Heart left ventricle (tissue), 13 donors: Measurements from ENCODE around the gene TRAM2.

Experiments
- CTCF ChIP-seq, 12 donors: fragments of 200-600 bp; sonication (generic) in 4 of 12; IDR thresholded peaks; one replicate each; pipeline versions ENCODE4 v1.5.0 to v1.8.0; 2018 to 2022; ENCODE audit warnings: antibody characterized with exemption in 12 of 12, mild to moderate bottlenecking in 5 of 12
- POLR2A ChIP-seq, 2 donors: fragments of 450-650 bp; IDR thresholded peaks; one replicate each; pipeline ENCODE4 v1.6.1; 2017; ENCODE audit warnings: antibody characterized with exemption in 2 of 2, mild to moderate bottlenecking in 2 of 2, moderate library complexity in 2 of 2
- donor health status: ischemic (EF 13 %, LVEDD 7.1; RV severe dilation, severe dysfunction).
- donor health status: DM: no; HTN: yes; CAD: no.
- donor health status: DM: no; HTN: no; CAD: no.
- donor health status: ischemic (EF 25% LVEDD 6.9; RV normal size, moderate dysfunction).
- donor health status: ischemic (EF 25% LVEDD 5.7; RV mildly dilated, moderate dysfunction).
- donor health status: ischemic (EF 35%, LVEDD 5.7; RV mildly dilated, moderate dysfunction).
- donor health status: nonischemic (EF 11% LVEDD 7.7; RV severe dilation, severe dysfunction).
- donor health status: DM: yes; HTN: yes; CAD: no.
- donor health status: PGD.
- donor health status: ischemic (EF 29% LVEDD 5.4; RV normal size, mild dysfunction).
- donor health status: nonischemic (EF 23%, LVEDD 6.1; RV moderate dilation, normal function).

- TF ChIP-seq CTCF (IDR thresholded peaks at IDR 0.05): no peak
- no peak for TF ChIP-seq POLR2A (IDR thresholded peaks at IDR 0.05)
Measured at GRCh38 chr6:52508261-52508739, 68.6 kb downstream of the TRAM2 start.
